ENCODE results near the gene BCL2.

BCL2 gene

DNA sequence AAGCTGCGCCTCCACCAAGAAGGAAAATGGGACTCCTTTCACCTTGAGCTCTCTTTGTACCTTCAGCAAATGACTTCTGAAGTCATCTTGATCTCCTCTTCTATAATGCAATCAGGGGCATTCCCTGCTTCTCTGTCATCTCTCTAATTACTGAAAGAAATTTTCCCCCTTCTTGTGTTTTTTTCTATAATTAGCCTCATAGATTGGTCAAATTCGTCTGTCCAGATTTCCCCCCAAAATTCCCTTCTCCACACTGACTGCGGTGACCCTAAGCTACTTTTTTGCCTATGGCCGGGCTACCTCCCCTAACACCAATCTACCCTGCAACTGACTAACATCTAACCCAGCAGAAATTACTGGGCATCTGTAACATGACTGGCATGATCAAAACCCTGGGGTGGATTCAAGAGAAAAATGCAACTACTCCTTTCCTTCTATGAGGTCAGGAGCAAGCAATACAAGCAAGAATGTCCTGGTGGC, 168.6 kb downstream of the BCL2 start:
- Histone ChIP-seq H3K4me3 (ENCODE audit: low read depth in 1 of 2, low read length in 1 of 2) (no peak overlapping the region), H3K4me1 (ENCODE audit: control insufficient read depth in 1 of 2, insufficient read depth in 1 of 2, low read depth in 1 of 2, low read length in 1 of 2) (peaks cover 6 to 8% of the 10 kb centered on the region in 2 experiments), H3K27me3 (no peaks in the 10 kb centered on the region), H3K27ac (no peak overlapping the region), H3K36me3 (no peaks in the 10 kb centered on the region), H3K9me3 (no peaks in the 10 kb centered on the region)
- TF ChIP-seq, protein P1, sequence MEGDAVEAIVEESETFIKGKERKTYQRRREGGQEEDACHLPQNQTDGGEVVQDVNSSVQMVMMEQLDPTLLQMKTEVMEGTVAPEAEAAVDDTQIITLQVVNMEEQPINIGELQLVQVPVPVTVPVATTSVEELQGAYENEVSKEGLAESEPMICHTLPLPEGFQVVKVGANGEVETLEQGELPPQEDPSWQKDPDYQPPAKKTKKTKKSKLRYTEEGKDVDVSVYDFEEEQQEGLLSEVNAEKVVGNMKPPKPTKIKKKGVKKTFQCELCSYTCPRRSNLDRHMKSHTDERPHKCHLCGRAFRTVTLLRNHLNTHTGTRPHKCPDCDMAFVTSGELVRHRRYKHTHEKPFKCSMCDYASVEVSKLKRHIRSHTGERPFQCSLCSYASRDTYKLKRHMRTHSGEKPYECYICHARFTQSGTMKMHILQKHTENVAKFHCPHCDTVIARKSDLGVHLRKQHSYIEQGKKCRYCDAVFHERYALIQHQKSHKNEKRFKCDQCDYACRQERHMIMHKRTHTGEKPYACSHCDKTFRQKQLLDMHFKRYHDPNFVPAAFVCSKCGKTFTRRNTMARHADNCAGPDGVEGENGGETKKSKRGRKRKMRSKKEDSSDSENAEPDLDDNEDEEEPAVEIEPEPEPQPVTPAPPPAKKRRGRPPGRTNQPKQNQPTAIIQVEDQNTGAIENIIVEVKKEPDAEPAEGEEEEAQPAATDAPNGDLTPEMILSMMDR (IDR thresholded peaks at IDR 0.05), result no peak

DNA sequence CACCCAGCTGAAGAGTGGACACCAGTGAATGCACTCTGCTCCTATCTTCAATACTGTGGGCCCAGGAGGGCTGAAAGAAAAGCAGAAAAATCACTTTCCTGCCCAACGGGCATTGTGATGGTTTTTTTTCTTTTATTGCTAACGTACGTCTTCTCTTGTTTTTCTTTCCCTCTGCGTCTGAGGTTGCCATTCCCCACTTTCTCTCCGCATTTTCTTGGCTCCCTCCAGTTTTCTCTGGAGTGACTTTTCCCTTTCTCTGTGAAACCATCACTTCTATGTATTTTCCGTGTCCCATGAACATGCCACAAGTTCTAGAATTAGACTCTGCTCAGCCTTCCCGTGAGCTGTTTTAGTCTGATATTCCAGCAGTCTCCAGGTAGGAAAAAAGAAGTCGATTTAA, 169.2 kb downstream of the BCL2 start:
- H3K4me1 ChIP-seq (ENCODE audit: control insufficient read depth in 1 of 2, insufficient read depth in 1 of 2, low read depth in 1 of 2, low read length in 1 of 2), result peaks cover 2 to 3% of the 10 kb centered on the region in 2 experiments

DNA sequence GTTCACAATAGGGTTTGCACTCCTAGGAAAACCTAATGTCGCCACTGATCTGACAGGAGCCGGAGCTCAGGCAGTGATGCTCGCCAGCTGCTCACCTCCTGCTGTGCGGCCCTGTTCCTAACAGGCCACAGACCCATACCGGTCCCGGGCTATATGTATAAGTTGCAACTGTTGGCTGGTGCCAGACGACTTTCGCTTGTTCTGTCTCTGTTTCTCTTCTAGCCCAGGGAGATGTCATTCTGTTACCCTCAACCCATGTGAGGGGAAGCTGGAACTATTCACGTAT, 170.3 kb downstream of the BCL2 start:
- no peak overlapping the region for H3K27ac ChIP-seq
- no peaks in the 10 kb centered on the region for H3K4me1 ChIP-seq (ENCODE audit: control insufficient read depth in 1 of 2, insufficient read depth in 1 of 2, low read depth in 1 of 2, low read length in 1 of 2)
- no peak overlapping the region for H3K4me3 ChIP-seq (ENCODE audit: low read depth in 1 of 2, low read length in 1 of 2)
- TF ChIP-seq, protein P1 (IDR thresholded peaks at IDR 0.05), result no peak
- H3K27me3 ChIP-seq, result no peaks in the 10 kb centered on the region
- no peaks in the 10 kb centered on the region for H3K9me3 ChIP-seq
- no peaks in the 10 kb centered on the region for H3K36me3 ChIP-seq

More for the DNA sequence above, 169.2 kb downstream of the BCL2 start:
- Histone ChIP-seq H3K27me3 (no peaks in the 10 kb centered on the region), H3K36me3 (no peaks in the 10 kb centered on the region), H3K27ac (no peak overlapping the region), H3K4me3 (ENCODE audit: low read depth in 1 of 2, low read length in 1 of 2) (no peak overlapping the region), H3K9me3 (no peaks in the 10 kb centered on the region)
- TF ChIP-seq, protein P1 (IDR thresholded peaks at IDR 0.05), result no peak

DNA sequence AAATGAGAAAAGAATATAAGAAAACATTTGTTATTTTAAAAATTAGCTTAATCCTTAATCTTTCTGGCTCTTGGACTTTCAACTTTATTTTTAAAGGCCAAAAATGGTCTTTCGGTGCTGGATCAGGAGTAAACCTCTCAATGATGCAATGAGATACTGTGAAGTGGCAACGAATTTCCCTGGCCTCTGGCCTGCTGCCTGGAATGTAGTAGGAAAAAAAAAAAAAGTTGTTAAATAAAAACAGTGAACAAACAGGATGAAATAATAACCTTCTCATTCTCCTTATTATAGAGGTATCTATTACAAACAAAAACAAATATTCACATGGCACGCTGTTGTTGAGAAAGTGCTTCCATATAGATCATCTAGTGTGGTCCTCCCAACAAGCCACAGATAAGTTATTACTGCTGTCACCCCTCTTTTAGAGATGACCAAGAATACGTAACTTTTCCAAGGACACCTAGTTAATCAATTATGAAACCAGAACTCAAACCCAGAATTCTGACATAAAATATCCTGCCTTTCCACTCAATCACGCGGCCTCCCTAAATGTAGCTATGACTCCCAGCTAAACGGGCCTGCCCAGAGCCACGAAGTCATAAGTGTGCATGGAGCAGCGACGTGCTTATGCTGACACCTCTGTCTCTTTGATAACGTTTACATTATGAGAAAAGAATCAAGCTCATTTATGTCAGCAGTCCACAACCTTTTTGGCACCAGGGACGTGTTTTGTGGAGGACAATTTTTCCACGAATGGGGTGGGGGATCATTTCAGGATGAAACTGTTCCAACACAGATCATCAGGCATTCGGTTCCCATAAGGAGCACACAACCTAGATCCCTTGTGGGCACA, 170.9 kb downstream of the BCL2 start:
- H3K9me3 ChIP-seq, result no peaks in the 10 kb centered on the region
- H3K27ac ChIP-seq, result no peak overlapping the region
- TF ChIP-seq, protein P1 (IDR thresholded peaks at IDR 0.05), result no peak
- H3K36me3 ChIP-seq, result no peaks in the 10 kb centered on the region
- H3K4me1 ChIP-seq (ENCODE audit: control insufficient read depth in 1 of 2, insufficient read depth in 1 of 2, low read depth in 1 of 2, low read length in 1 of 2), result no peaks in the 10 kb centered on the region
- H3K4me3 ChIP-seq (ENCODE audit: low read depth in 1 of 2, low read length in 1 of 2), result no peak overlapping the region
- H3K27me3 ChIP-seq, result no peaks in the 10 kb centered on the region

DNA sequence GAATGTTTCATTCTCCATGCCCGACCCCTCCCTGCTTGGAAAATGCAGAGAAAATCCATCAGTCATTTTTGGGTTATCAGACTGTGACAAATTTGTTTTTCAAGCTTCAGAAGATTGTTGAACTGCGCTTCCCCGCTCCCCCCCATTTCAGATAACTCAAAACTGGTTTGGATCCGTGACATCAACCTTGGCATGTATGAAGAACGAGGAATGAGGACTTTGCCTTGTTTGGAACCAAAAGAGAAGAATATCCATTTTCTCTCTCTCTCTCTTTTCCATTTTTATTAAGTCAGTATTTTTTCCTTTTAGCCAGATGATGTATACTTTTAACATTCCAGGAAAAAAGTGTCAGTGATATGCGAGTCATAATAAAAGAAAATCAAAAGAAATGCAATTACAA, 171.6 kb downstream of the BCL2 start:
- Histone ChIP-seq H3K27ac (no peak overlapping the region), H3K4me1 (ENCODE audit: control insufficient read depth in 1 of 2, insufficient read depth in 1 of 2, low read depth in 1 of 2, low read length in 1 of 2) (peaks cover 0 to 4% of the 10 kb centered on the region in 2 experiments), H3K9me3 (no peaks in the 10 kb centered on the region), H3K4me3 (ENCODE audit: low read depth in 1 of 2, low read length in 1 of 2) (no peak overlapping the region), H3K36me3 (no peaks in the 10 kb centered on the region), H3K27me3 (no peaks in the 10 kb centered on the region)
- TF ChIP-seq, protein P1 (IDR thresholded peaks at IDR 0.05), result no peak

Data from neutrophil (primary cell).